Large intestine (tissue), 3 donors: ENCODE data around the gene PDIA6. TPM values are rescaled to one million over a fixed set of nuclear protein-coding genes. Genes with fewer than 3 reads are reported as not detected.

ENCODE experiments used
- DNase-seq, 2 donors: peaks; one replicate each; pipeline versions ENCODE4 v3.0.0 to v3.0.0-alpha.2; 2013
- H3K27ac ChIP-seq: one replicate; pipeline ENCODE4 v1.5.1; 2013; ENCODE audit warnings: low read length
- H3K27me3 ChIP-seq: 2 replicates; pipeline ENCODE4 v1.6.1; 2013; ENCODE audit warnings: low read length; ENCODE audit not compliant: control insufficient read depth, insufficient read depth
- H3K36me3 ChIP-seq: 2 replicates; pipeline ENCODE4 v1.6.1; 2013; ENCODE audit warnings: low read length; ENCODE audit not compliant: control insufficient read depth, insufficient read depth
- H3K4me1 ChIP-seq: one replicate; pipeline ENCODE4 v1.6.1; 2013; ENCODE audit warnings: low read length; ENCODE audit not compliant: control insufficient read depth, insufficient read depth
- H3K4me3 ChIP-seq: one replicate; pipeline ENCODE4 v1.5.1; 2013; ENCODE audit warnings: low read length
- H3K9me3 ChIP-seq: one replicate; pipeline ENCODE4 v1.6.1; 2013; ENCODE audit warnings: mild to moderate bottlenecking, low read depth, low read length, moderate library complexity; ENCODE audit not compliant: control insufficient read depth
- WGBS: methylation state at CpG from one replicate; pipeline ENCODE4 v1.1.5; 2013; ENCODE audit warnings: low lambda C conversion rate; ENCODE audit not compliant: insufficient coverage; 5-methylcytosine and 5-hydroxymethylcytosine counted together
- polyA plus RNA-seq: library from polyadenylated mRNA; unstranded; fragments of 120-200 nt; gene quantifications from one replicate; pipeline ENCODE4 v1.2.1, GENCODE V29; 2013

PDIA6 gene
- polyA plus RNA-seq, 1 donor: 258 TPM

DNA sequence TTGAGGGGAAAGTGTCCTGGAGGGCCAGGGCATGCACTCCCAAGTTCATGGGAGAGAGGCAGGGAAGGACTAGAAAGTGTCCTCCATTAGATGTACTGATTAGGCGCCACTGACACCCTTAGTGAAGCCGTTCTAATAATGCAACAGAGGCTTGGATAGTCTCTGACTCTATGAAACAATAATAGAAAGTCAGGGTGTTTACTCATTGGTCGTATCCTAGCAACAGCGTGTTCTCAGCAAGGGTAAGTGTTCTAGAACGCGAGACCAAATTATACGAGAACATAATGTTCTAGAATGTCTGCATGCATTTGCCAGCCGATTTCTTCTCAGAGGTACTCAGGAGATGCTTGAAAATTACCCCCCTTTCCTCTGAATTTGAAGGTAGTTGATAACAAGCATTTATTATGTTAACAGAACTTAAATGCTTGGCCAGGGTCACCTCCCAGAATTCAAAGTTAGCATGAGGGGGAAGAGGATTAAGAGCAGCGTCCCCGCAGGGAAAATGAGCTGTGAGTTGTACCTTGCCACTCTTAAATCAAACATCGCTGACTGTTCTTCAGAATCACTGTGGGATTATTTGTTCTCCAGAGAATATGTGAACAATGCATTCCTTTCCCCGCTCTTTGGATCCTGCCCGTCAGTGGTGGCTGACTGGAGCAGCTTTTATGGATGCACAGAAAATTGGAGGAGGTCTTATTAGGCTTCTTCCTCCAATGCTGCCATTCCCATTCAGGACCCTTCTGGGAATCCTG, 33.7 kb upstream of the PDIA6 start:
- WGBS: no CpG with 5 or more reads among the region's 13 CpGs
- Histone ChIP-seq H3K4me3 (no peak overlapping the region), H3K27me3 (no peaks in the 10 kb centered on the region), H3K9me3 (peaks cover 8% of the 10 kb centered on the region), H3K36me3 (no peaks in the 10 kb centered on the region), H3K27ac (no peak overlapping the region), H3K4me1 (no peaks in the 10 kb centered on the region)
- no peak for DNase-seq

DNA sequence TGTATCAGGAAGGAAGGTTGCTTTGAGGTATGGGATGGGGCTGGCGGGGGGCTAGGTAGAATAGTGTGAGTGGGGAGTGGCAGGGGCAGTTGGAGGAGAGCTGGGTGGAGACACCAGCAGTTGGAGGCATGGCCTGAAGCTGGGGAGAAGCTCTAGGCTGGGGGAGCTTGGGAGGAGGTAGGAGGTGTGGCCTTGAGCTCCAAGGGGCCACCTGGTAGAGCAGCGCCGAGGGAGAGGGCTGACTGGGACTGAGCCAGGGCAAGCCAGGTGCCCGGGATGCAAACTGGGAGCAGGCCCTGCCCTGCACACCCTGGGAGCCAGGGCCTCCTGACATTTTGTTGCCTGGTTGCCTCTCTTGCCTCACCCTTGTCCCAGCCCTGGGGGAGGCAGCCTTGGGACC, 33.1 kb upstream of the PDIA6 start:
- Histone ChIP-seq H3K9me3 (peaks cover 11% of the 10 kb centered on the region), H3K27ac (no peak overlapping the region), H3K4me1 (no peaks in the 10 kb centered on the region), H3K4me3 (no peak overlapping the region), H3K27me3 (no peaks in the 10 kb centered on the region), H3K36me3 (no peaks in the 10 kb centered on the region)
- no peak for DNase-seq
- no CpG with 5 or more reads among the region's 4 CpGs for WGBS

DNA sequence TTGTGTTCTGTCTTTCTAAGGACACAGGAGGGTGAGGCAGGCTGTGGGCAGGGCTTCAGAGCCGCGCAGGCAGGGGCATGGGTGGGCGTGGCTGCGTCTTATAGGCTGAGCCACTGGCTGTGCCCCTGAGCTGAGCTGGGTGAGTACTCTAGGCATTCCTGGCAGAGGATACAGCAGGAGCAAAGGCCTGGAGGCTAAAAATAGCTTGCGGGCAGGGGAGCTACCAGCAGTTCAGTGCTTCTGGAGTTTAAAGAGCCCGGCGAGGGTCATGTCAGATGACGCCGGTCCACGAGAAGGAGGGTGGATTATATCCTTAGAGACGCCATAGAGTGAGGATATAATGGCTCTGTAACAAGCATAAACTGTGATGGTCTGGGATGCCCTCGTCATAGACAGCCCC, 31.5 kb upstream of the PDIA6 start:
- no CpG with 5 or more reads among the region's 12 CpGs for WGBS
- H3K4me3 ChIP-seq: no peak overlapping the region
- H3K36me3 ChIP-seq: no peaks in the 10 kb centered on the region

DNA sequence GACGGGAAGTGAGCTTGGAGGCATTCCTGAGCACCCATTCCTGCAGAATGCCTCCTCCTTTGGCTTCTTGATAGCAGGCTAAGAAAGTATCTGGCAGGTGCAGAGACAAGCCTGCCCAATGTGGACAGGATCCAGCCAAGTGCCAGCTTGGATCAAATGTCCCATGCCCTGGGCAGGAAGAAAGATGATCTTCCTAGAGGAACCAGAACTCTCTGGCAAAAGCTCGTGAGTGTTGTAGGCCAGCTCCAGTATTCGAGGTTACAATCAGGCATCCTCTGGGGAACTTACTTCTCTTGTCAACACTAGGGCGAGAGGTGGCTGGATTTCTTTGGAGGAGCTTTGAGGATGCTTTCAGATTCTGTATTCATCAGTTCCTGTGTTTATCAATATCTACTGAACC, 29.9 kb upstream of the PDIA6 start:
- Histone ChIP-seq H3K4me1 (no peaks in the 10 kb centered on the region), H3K27ac (no peak overlapping the region), H3K27me3 (peaks cover 2% of the 10 kb centered on the region), H3K9me3 (peaks cover 14% of the 10 kb centered on the region), H3K36me3 (no peaks in the 10 kb centered on the region), H3K4me3 (no peak overlapping the region)
- WGBS: no CpG with 5 or more reads among the region's 4 CpGs
- no peak for DNase-seq

More for the DNA sequence above, 31.5 kb upstream of the PDIA6 start:
- no peaks in the 10 kb centered on the region for H3K4me1 ChIP-seq
- peaks cover 2% of the 10 kb centered on the region for H3K27me3 ChIP-seq
- peaks cover 14% of the 10 kb centered on the region for H3K9me3 ChIP-seq
- no peak overlapping the region for H3K27ac ChIP-seq
- peak; percentile 56 to 71 for DNase-seq

DNA sequence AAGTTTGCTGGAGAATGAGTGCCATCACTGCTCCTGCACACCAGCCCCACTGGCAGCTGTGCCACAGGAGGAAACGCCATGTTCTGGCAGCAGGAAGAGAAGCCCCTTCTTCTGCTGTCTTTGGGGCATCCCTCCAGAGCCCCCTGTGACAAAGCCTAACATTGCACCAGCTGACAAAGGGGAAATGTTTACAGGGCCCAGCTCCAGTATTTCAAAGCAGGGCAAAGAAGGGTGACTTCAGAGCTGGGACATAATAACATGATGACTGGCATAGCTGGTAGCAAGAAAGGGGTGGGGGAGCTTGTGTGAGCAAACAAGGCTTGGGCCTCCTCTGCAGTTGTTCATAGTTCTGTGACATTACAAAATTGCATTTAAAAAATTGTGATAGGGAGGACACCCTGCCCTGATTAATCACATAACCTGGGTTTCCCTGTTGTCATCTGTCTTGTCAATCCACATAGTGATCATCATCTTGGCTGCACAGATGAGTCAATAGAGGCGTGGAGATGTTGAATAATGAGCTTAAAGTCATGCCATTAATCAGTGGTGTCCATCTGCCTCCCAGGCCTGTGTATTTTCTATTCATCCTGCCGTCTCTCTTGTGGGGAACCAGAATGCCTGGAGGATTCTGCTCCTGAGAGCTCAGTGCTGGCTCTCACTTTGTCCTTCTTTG, 29.1 kb upstream of the PDIA6 start:
- H3K4me1 ChIP-seq: no peaks in the 10 kb centered on the region
- no peak overlapping the region for H3K27ac ChIP-seq
- no peaks in the 10 kb centered on the region for H3K36me3 ChIP-seq
- WGBS: no CpG with 5 or more reads among the region's 3 CpGs
- no peak for DNase-seq
- H3K4me3 ChIP-seq: no peak overlapping the region
- peaks cover 2% of the 10 kb centered on the region for H3K27me3 ChIP-seq
- peaks cover 14% of the 10 kb centered on the region for H3K9me3 ChIP-seq

DNA sequence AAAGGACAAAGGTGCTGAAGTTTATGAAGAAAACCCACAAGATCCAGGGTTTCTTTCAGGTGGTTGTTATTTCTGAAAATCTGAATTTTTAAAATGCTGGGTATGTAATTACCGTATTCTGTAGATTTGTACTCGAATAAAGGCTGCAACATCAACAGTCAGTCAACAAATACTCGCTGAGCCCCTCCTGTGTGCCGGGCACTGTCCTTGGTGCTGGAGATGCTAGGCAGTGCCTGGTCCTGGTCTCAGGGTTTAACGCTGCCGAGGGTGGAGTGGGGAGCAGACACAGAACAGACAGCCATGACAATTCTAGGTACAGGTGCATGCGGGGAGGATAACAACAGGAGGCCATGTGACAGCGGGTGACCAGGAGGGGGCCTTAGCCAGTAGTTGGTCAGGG, 27.2 kb upstream of the PDIA6 start:
- WGBS: no CpG with 5 or more reads among the region's 8 CpGs
- H3K4me1 ChIP-seq: no peaks in the 10 kb centered on the region
- no peak for DNase-seq
- H3K36me3 ChIP-seq: no peaks in the 10 kb centered on the region
- no peak overlapping the region for H3K4me3 ChIP-seq
- H3K27me3 ChIP-seq: peaks cover 2% of the 10 kb centered on the region
- peaks cover 14% of the 10 kb centered on the region for H3K9me3 ChIP-seq
- no peak overlapping the region for H3K27ac ChIP-seq

DNA sequence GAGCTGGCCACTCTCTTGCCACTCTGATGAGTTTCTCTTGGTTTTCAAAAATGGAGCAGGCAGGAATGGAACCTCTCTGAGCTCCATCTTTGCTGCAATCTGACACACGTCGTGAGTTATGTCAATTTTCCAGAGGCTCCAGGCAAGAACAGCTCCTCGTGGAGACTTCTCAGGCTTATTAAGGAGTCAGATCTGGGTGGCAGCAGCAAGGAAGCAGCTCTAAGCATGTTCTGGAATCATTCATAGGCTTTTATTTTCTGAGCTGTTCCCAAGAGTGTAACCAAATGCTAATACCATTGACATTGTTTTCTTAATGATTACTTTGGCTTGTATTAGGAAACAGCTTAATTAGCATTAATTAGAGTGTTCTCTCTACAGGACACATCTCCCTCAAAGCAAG, 26.1 kb upstream of the PDIA6 start:
- WGBS: no CpG with 5 or more reads among the region's 3 CpGs
- Histone ChIP-seq H3K4me3 (no peak overlapping the region), H3K4me1 (no peaks in the 10 kb centered on the region), H3K36me3 (no peaks in the 10 kb centered on the region), H3K27ac (no peak overlapping the region), H3K9me3 (peaks cover 14% of the 10 kb centered on the region), H3K27me3 (peaks cover 2% of the 10 kb centered on the region)
- DNase-seq: no peak

DNA sequence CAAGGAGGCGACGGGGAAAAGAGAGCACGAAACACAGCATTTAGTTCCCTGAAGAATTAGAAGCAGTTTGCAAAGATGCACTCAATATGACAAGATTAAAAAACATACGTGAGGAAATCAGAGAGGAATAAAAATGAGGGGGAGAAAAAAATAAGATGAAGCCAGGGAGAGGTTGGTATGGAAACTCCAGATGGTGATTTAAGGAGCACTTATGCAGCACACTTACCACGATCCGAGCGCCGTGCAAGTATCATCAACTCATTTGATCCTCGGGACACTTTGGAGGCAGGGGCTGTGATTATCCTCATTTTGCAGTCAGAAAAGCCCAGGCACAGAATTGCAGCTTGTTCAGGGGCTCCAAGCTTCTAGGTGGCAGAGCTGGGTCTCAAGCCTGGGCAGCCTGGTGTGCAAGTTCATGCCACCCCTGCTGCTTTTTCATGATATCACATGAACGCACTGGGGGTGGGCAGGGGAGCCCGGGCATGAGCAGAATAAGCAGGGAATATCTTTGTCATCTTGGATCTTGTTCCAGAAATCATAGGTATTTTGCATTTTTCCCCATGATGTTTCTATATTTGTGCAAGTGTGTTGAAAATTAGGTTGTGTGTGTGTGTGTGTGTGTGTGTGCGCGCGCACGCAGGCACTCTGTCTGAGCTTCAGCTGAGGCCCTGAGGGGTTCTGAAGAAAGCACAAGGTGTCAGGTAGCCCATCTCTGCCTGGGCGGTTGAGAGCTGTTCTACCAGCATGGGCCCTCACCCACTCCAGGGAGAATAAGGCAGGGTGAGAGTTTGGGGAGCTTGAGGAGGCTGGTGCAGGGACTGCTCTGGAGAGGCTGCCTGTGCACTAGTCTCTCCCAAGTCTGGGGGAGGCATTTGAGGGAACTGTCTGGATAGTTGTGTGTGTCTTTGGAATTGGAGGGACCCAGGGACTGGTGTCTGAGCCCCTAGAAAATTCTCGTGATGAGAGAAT, 25.0 kb upstream of the PDIA6 start:
- WGBS: 93% methylated on average over 3 of the region's 17 CpGs
- Histone ChIP-seq H3K9me3 (peaks cover 14% of the 10 kb centered on the region), H3K4me1 (no peaks in the 10 kb centered on the region), H3K27me3 (peaks cover 5% of the 10 kb centered on the region), H3K4me3 (no peak overlapping the region), H3K27ac (no peak overlapping the region), H3K36me3 (no peaks in the 10 kb centered on the region)
- no peak for DNase-seq

DNA sequence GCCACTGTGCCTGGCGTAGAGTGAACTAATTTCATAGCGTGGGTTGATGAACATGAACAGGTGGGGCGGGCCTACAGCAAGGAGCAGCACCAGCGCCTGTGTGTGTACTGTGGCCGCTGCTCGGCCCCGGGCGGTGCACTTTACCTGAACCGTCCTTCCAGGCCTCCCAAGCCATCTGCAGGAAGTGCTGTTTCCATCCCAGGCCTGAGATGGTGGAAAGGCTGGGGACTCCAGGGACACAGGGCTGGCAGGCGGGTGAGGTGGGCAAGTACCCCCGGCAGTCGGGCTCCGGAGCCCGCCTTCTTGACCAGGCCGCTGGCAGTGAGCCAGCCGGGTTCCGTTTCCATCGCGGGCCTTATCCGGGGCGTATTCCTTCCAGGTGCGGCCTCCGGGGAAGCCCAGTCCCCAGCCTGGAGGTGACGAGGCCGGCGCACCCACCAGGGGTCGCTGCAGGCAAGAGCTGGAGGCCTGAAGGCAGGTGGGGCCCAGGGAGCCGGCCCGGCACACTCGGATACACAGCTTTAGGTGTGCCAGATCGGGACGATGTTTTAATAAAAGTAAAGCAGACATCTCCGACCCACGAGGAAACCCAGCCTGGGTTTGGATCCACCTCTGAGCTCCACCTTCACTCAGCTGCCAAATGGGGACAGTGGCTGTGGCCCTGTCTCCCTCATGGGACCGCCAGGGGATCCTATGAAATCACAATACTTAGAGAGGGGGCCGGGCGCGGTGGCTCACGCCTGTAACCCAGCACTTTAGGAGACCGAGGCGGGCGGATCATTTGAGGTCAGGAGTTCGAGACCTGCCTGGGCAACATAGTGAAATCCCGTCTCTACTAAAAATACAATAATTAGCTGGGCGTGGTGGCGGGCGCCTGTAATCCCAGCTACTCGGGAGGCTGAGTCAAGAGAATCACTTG, 22.7 kb upstream of the PDIA6 start:
- Histone ChIP-seq H3K4me3 (no peak overlapping the region), H3K4me1 (no peaks in the 10 kb centered on the region), H3K27me3 (peaks cover 23% of the 10 kb centered on the region), H3K36me3 (no peaks in the 10 kb centered on the region), H3K9me3 (peaks cover 4% of the 10 kb centered on the region), H3K27ac (no peak overlapping the region)
- no CpG with 5 or more reads among the region's 48 CpGs for WGBS
- peak; percentile 61 to 70 for DNase-seq
